GM12801 (cell line): Measurements from ENCODE around the gene STX4.

Source experiments
- CTCF ChIP-seq: IDR thresholded peaks from one replicate; pipeline ENCODE4 v1.5.1; 2011; ENCODE audit warnings: control low read depth; ENCODE audit not compliant: insufficient read length; ENCODE audit errors: extremely low read depth

Gene STX4

GRCh38 chr16:31085873-31086628, 52.7 kb downstream of the STX4 start:
- TF ChIP-seq CTCF, result no peak

- no peak for TF ChIP-seq CTCF
Measured at GRCh38 chr16:31086629-31086906, 53.2 kb downstream of the STX4 start.

- no peak for TF ChIP-seq CTCF
Measured at GRCh38 chr16:31087481-31087880, 54.1 kb downstream of the STX4 start.

- TF ChIP-seq CTCF, result no peak
Measured at GRCh38 chr16:31087971-31088370, 54.6 kb downstream of the STX4 start.

GRCh38 chr16:31088459-31089183, 55.3 kb downstream of the STX4 start, which contains the start of gene PRSS53:
Gene PRSS53, minus strand, starts transcription at chr16:31088943. Its CDS starts 134 bp downstream, at chr16:31088809.
- TF ChIP-seq CTCF, result no peak

- TF ChIP-seq CTCF, result no peak
Measured at GRCh38 chr16:31089199-31089598, 55.8 kb downstream of the STX4 start.
